Stomach (tissue), 9 donors: ENCODE data around the gene RXFP2. TPM values are rescaled to one million over a fixed set of nuclear protein-coding genes. Genes with fewer than 3 reads are reported as not detected.

Experiments
- DNase-seq, 2 donors: peaks; one replicate each; pipeline versions ENCODE4 v3.0.0 to v3.0.0-alpha.2; 2013 to 2019
- H3K27ac ChIP-seq, 5 donors: fragments of 200-600 bp in 4 of 5; sonication (generic) in 4 of 5; one replicate each; pipeline ENCODE4 v1.5.1; 2013 to 2019; ENCODE audit warnings: mild to moderate bottlenecking in 1 of 5, moderate library complexity in 1 of 5
- H3K27me3 ChIP-seq, 3 donors: fragments of 200-600 bp; sonication (generic); one replicate each; pipeline ENCODE4 v1.5.1; 2017 to 2019; ENCODE audit warnings: mixed run types in 1 of 3
- H3K36me3 ChIP-seq, 4 donors: fragments of 200-600 bp; sonication (generic); 1 replicate in 3 of 4; 2 replicates in 1 of 4; pipeline ENCODE4 v1.5.1; 2016 to 2019
- H3K4me1 ChIP-seq, 4 donors: fragments of 200-600 bp; sonication (generic); one replicate each; pipeline ENCODE4 v1.5.1; 2016 to 2019
- H3K4me3 ChIP-seq, 4 donors: fragments of 200-600 bp; sonication (generic) in 3 of 4; one replicate each; pipeline ENCODE4 v1.5.1; 2016 to 2019; ENCODE audit warnings: mild to moderate bottlenecking in 1 of 4
- H3K9me3 ChIP-seq, 4 donors: fragments of 200-600 bp; sonication (generic); one replicate each; pipeline ENCODE4 v1.5.1; 2016 to 2019
- EP300 ChIP-seq: sonication (generic); formaldehyde crosslinking; IDR thresholded peaks from one replicate; pipeline ENCODE4 v1.6.1; 2017; ENCODE audit warnings: antibody characterized with exemption
- POLR2A ChIP-seq, 4 donors: fragments of 450-650 bp; IDR thresholded peaks; one replicate each; pipeline ENCODE4 v1.6.1; 2016; ENCODE audit warnings: antibody characterized with exemption in 4 of 4, control low read depth in 2 of 4, mild to moderate bottlenecking in 1 of 4, moderate library complexity in 1 of 4
- POLR2AphosphoS5 ChIP-seq, 3 donors: sonication (generic); formaldehyde crosslinking; IDR thresholded peaks; one replicate each; pipeline ENCODE4 v1.6.1; 2016; ENCODE audit warnings: antibody characterized with exemption in 3 of 3
- WGBS, 5 donors: extraction: QIAGEN DNeasy Blood & Tissue Kit in 3 of 5; methylation state at CpG; one replicate each; pipeline versions ENCODE4 v1.1.5 to v1.1.7; 2013 to 2018; 5-methylcytosine and 5-hydroxymethylcytosine counted together
- intact Hi-C: fragments of 100-400 bp; cut with DNase I; formaldehyde crosslinking; loops from one replicate; pipeline ENCODE4 v1.15.1; 2023; ENCODE audit warnings: low total_unique reads
- polyA plus RNA-seq, 3 donors: library from polyadenylated mRNA; stranded (reverse); fragments of 200-250 nt; gene quantifications; one replicate each; pipeline ENCODE4 v1.2.3, GENCODE V29; 2013
- total RNA-seq, 5 donors: library from RNA; depleted of rRNA; stranded (reverse); fragments of >200 nt; gene quantifications; one replicate each; pipeline versions ENCODE4 v1.1.0 to v1.2.3, GENCODE V29; 2014 to 2016
- TF ChIP-seq, protein P1 (sequence below), 7 experiments: fragments of 450-650 bp in 4 of 7; fragments of 200-600 bp in 3 of 7; sonication (generic) in 3 of 7; IDR thresholded peaks; one replicate each; pipeline ENCODE4 v1.5.1; 2016 to 2019; ENCODE audit warnings: antibody characterized with exemption in 7 of 7, control low read depth in 2 of 7, mild to moderate bottlenecking in 1 of 7
- donor health status: healthy with polysubstance abuse.
- donor health status: Bipolar disorder and iron deficiency.
- donor health status: healthy.

RXFP2 gene
- total and polyA plus RNA-seq, 8 donors, result not detected

DNA sequence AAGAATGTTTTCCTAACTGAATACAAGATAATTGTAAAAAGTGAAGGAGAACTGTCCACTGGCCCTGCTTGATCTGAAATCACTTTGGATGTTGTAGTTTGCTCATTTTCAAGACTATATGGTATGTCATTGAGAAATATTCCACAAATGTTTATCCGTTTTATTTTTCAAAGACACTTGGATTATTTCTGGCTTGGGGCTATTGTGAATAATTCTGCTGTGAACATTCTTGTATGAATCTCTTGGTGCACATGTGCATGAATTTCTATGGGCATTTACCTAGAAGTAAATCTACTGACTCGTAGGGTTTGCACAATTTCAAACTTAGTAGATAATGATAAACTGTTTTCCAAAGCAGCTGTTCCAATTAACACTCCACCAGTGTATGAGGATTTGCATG is 8.6 kb downstream of the RXFP2 start:
- 57 to 69% (median 66%) methylated on average over 2 of the region's 2 CpGs for WGBS, 5 donors
- Histone ChIP-seq H3K27ac (no peak overlapping the region), H3K27me3 (peaks cover 0 to 17% (median 4%) of the 10 kb centered on the region in 3 donors), H3K4me1 (no peaks in the 10 kb centered on the region), H3K4me3 (no peak overlapping the region), H3K9me3 (no peaks in the 10 kb centered on the region), H3K36me3 (no peaks in the 10 kb centered on the region)
- intact Hi-C loops, result no loop called here
- DNase-seq, result no peak
- TF ChIP-seq POLR2A (IDR thresholded peaks at IDR 0.05) (no peak), EP300 (no peak), POLR2AphosphoS5 (IDR thresholded peaks at IDR 0.05) (no peak)
- TF ChIP-seq, protein P1, sequence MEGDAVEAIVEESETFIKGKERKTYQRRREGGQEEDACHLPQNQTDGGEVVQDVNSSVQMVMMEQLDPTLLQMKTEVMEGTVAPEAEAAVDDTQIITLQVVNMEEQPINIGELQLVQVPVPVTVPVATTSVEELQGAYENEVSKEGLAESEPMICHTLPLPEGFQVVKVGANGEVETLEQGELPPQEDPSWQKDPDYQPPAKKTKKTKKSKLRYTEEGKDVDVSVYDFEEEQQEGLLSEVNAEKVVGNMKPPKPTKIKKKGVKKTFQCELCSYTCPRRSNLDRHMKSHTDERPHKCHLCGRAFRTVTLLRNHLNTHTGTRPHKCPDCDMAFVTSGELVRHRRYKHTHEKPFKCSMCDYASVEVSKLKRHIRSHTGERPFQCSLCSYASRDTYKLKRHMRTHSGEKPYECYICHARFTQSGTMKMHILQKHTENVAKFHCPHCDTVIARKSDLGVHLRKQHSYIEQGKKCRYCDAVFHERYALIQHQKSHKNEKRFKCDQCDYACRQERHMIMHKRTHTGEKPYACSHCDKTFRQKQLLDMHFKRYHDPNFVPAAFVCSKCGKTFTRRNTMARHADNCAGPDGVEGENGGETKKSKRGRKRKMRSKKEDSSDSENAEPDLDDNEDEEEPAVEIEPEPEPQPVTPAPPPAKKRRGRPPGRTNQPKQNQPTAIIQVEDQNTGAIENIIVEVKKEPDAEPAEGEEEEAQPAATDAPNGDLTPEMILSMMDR (IDR thresholded peaks at IDR 0.05), result no peak

DNA sequence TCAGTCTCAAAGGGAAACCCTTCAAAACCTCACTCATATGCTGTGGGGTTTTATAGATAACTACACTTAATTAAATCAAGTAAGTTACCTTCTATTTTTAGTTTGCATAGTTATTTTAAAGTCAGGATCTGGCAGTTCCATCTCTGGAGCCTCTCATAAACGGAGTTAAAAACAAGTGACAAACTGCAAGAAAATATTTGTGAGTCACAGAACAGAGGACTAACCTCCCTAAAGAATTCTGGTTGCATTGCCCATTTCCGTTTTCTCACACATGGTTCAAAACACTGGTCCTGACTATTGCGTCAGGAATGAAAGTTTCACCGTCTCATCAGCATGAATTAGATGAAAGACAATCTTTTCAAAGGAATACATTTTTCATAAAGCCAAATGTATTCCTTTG is 10.6 kb downstream of the RXFP2 start:
- Histone ChIP-seq H3K27me3 (peaks cover 0 to 21% (median 0%) of the 10 kb centered on the region in 3 donors), H3K27ac (no peak overlapping the region), H3K36me3 (no peaks in the 10 kb centered on the region), H3K4me3 (no peak overlapping the region), H3K4me1 (no peaks in the 10 kb centered on the region), H3K9me3 (no peaks in the 10 kb centered on the region)
- intact Hi-C loops, result no loop called here
- TF ChIP-seq POLR2AphosphoS5 (IDR thresholded peaks at IDR 0.05) (no peak), POLR2A (IDR thresholded peaks at IDR 0.05) (no peak), EP300 (no peak)
- TF ChIP-seq, protein P1 (IDR thresholded peaks at IDR 0.05), result no peak
- WGBS, 5 donors, result 72 to 85% (median 78%) methylated on average over 4 of the region's 4 CpGs
- DNase-seq, result no peak

DNA sequence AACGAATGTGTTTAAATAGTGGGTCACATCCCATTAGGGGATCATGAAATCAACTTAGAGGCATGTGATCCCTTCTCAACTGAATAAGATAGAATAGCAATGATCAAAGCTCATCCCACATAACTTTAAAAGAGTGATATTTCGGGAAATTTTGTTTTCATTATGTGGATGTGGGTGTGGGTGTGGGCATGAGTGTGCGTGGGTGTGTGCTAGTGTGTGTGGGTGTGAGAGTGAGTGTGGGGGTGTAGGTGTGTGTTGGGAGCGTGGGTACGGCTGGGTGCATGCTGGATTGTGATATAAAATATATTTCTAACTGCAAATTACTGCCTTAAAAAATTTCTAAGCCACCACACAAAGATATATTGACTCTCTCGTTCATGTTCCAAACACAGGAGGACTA is 15.9 kb downstream of the RXFP2 start:
- H3K27ac ChIP-seq, result no peak overlapping the region
- TF ChIP-seq, protein P1 (IDR thresholded peaks at IDR 0.05), result no peak
- no peak for TF ChIP-seq EP300
- WGBS, 5 donors, result 76 to 83% (median 79%) methylated on average over 6 of the region's 6 CpGs
- DNase-seq, result no peak
- H3K4me1 ChIP-seq, result no peaks in the 10 kb centered on the region
- H3K36me3 ChIP-seq, result no peaks in the 10 kb centered on the region
- H3K27me3 ChIP-seq, result peaks cover 0 to 21% (median 0%) of the 10 kb centered on the region in 3 donors
- intact Hi-C loops, result no loop called here
- no peak overlapping the region for H3K4me3 ChIP-seq
- no peaks in the 10 kb centered on the region for H3K9me3 ChIP-seq

DNA sequence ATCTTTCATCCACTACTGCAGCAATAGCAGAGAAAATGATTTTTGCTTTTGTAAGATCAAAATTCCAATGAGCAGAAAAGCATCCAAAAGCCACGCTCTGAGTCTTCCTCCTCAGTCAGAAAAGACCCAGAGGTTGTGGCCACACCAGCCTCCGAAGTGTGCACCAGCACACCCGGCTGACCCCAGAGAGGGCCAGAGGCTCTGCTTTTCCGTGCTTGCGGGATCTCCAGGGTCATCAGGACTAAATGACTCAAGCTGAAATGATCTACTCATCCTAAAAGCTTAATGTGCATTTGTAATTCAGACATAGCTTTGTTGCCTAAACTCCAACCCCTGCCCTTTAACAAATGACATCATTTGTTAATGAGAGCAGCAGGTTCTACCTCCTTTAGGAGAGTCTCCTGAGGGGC is 16.5 kb downstream of the RXFP2 start:
- TF ChIP-seq, protein P1 (IDR thresholded peaks at IDR 0.05), result no peak
- TF ChIP-seq EP300, result no peak
- no peak for TF ChIP-seq POLR2A (IDR thresholded peaks at IDR 0.05)
- TF ChIP-seq POLR2AphosphoS5 (IDR thresholded peaks at IDR 0.05), result no peak
- H3K9me3 ChIP-seq, result no peaks in the 10 kb centered on the region

More for the DNA sequence above, 16.5 kb downstream of the RXFP2 start:
- WGBS, 5 donors, result 72 to 90% (median 81%) methylated on average over 5 of the region's 5 CpGs
- Histone ChIP-seq H3K4me1 (no peaks in the 10 kb centered on the region), H3K27ac (no peak overlapping the region), H3K27me3 (peaks cover 0 to 21% (median 0%) of the 10 kb centered on the region in 3 donors), H3K36me3 (no peaks in the 10 kb centered on the region), H3K4me3 (no peak overlapping the region)
- intact Hi-C loops, result no loop called here
- DNase-seq, result no peak
